ENCODE data around the gene ANXA6.

ANXA6 gene

DNA sequence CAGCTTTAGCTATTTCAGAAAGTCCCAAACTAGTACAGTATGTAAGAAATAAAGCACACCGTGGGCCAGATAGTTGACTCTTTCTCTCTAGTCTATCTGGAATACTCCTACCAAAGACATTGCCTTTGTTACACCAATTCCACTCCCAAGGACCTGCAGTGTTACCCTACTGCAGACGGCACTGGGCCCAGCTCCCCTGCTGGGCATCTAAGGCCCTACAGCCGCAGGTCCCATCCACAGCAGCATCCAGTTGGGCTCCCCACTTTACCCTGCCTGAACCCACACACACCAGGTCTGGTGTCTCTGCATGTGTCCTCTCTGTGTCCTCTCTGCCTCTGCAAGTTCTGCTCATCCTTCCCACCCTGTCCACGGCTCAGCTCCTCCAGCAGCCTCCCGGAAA is 99.3 kb downstream of the ANXA6 start:
- TF ChIP-seq, protein P1, sequence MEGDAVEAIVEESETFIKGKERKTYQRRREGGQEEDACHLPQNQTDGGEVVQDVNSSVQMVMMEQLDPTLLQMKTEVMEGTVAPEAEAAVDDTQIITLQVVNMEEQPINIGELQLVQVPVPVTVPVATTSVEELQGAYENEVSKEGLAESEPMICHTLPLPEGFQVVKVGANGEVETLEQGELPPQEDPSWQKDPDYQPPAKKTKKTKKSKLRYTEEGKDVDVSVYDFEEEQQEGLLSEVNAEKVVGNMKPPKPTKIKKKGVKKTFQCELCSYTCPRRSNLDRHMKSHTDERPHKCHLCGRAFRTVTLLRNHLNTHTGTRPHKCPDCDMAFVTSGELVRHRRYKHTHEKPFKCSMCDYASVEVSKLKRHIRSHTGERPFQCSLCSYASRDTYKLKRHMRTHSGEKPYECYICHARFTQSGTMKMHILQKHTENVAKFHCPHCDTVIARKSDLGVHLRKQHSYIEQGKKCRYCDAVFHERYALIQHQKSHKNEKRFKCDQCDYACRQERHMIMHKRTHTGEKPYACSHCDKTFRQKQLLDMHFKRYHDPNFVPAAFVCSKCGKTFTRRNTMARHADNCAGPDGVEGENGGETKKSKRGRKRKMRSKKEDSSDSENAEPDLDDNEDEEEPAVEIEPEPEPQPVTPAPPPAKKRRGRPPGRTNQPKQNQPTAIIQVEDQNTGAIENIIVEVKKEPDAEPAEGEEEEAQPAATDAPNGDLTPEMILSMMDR (conservative IDR thresholded peaks at IDR 0.05; ENCODE audit: low read depth, low read length) = no peak
- H3K9ac ChIP-seq = no peak overlapping the region
- H3K36me3 ChIP-seq (ENCODE audit: insufficient read depth) = no peaks in the 10 kb centered on the region; the same call in 1 of the 2 replicates
- no peaks in the 10 kb centered on the region for H4K20me1 ChIP-seq (ENCODE audit: insufficient read depth)
- H3K27me3 ChIP-seq (ENCODE audit: insufficient read depth, low read depth) = no peaks in the 10 kb centered on the region
- H3K27ac ChIP-seq = no peak overlapping the region
- no peak overlapping the region for H3K4me2 ChIP-seq
- no peak overlapping the region for H2AFZ ChIP-seq (ENCODE audit: low read depth)
- no peak overlapping the region for H3K4me3 ChIP-seq (IDR thresholded peaks at IDR 0.05; ENCODE audit: insufficient read depth, low read depth, low read length)
- H3K79me2 ChIP-seq (ENCODE audit: insufficient read depth, low read depth) = no peaks in the 10 kb centered on the region
- H3K4me1 ChIP-seq (ENCODE audit: low read depth, poor library complexity, severe bottlenecking) = peaks cover 37% of the 10 kb centered on the region

DNA sequence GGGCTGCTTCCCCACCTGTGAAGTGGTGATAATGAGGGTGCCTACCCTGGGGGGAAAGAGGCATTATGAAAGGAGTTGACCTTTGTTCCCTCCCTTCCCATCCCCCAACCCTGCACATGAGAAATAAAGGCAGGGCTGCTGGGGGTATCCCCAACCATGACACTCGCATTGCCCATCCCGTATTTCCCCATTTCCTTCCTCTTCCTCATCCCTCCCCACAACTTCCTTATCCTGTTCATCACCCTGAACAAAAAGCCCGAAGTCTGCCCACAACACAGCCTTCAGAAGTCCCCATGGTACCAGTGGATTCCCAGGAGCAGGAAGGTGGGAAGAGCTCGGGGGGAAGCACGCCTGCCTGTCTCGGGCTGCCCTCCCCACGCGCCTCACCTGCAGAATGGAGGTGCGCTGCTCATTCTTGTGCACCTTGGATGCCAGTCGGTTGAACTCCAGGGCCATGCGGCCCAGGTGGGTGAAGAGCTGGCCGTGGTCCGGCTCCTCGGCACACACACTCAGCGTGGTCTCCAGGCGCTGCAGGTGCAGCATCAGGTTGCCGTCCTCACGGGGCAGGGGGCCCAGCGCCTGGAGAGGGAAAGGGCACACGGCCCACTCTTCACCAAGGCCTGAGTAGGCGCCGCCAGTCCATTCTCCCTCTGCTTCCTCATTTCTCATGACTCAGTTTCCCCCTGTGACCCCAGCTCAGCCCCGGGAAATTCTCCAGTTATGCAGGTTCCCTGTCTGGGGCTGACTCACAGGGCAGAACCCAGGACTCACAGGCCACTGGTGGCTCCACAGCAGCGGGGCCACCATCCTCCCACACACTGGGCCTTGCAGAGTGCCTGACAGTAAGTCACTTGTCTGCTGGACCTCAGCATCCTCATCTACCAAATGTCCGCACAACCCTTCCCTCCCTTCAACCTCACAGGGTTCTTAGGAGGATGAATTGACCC is 100.9 kb downstream of the ANXA6 start:
- no peaks in the 10 kb centered on the region for H4K20me1 ChIP-seq (ENCODE audit: insufficient read depth)
- peaks cover 29% of the 10 kb centered on the region for H3K4me1 ChIP-seq (ENCODE audit: low read depth, poor library complexity, severe bottlenecking)
- H3K79me2 ChIP-seq (ENCODE audit: insufficient read depth, low read depth) = no peaks in the 10 kb centered on the region
- no peaks in the 10 kb centered on the region for H3K27me3 ChIP-seq (ENCODE audit: insufficient read depth, low read depth)
- H3K36me3 ChIP-seq (ENCODE audit: insufficient read depth) = no peaks in the 10 kb centered on the region
- no peak overlapping the region for H2AFZ ChIP-seq (ENCODE audit: low read depth)
- no peak overlapping the region for H3K27ac ChIP-seq
- H3K4me3 ChIP-seq (IDR thresholded peaks at IDR 0.05; ENCODE audit: insufficient read depth, low read depth, low read length) = no peak overlapping the region
- TF ChIP-seq, protein P1 (conservative IDR thresholded peaks at IDR 0.05; ENCODE audit: low read depth, low read length) = no peak
- H3K4me2 ChIP-seq = no peak overlapping the region
- H3K9ac ChIP-seq = no peak overlapping the region

DNA sequence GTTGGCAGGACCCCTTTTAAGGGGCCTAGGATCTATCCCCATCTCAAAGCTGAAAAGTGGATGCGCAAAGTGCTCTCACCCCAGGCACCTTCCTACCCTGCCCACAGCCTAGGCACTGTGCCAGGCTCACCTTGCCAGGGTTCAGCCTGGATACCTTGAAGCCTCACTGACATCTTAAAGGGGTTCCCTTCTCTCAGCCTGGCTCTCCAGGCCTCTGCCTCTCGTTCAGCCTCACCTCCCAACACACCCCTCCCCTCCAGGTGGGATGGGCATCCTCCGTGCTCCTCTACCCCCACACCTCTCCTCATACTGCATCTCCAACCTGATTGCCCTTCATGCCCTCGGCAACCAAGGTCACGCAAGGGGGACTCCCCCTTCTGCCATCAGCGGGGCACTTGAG is 102.2 kb downstream of the ANXA6 start:
- no peak overlapping the region for H3K27ac ChIP-seq
- peaks cover 23% of the 10 kb centered on the region for H3K4me1 ChIP-seq (ENCODE audit: low read depth, poor library complexity, severe bottlenecking)
- TF ChIP-seq, protein P1 (conservative IDR thresholded peaks at IDR 0.05; ENCODE audit: low read depth, low read length) = no peak
- no peaks in the 10 kb centered on the region for H4K20me1 ChIP-seq (ENCODE audit: insufficient read depth)
- H3K4me3 ChIP-seq (IDR thresholded peaks at IDR 0.05; ENCODE audit: insufficient read depth, low read depth, low read length) = no peak overlapping the region
- no peak overlapping the region for H3K4me2 ChIP-seq
- H3K36me3 ChIP-seq (ENCODE audit: insufficient read depth) = no peaks in the 10 kb centered on the region
- H3K27me3 ChIP-seq (ENCODE audit: insufficient read depth, low read depth) = no peaks in the 10 kb centered on the region
- H2AFZ ChIP-seq (ENCODE audit: low read depth) = no peak overlapping the region
- no peaks in the 10 kb centered on the region for H3K79me2 ChIP-seq (ENCODE audit: insufficient read depth, low read depth)
- H3K9ac ChIP-seq = no peak overlapping the region

DNA sequence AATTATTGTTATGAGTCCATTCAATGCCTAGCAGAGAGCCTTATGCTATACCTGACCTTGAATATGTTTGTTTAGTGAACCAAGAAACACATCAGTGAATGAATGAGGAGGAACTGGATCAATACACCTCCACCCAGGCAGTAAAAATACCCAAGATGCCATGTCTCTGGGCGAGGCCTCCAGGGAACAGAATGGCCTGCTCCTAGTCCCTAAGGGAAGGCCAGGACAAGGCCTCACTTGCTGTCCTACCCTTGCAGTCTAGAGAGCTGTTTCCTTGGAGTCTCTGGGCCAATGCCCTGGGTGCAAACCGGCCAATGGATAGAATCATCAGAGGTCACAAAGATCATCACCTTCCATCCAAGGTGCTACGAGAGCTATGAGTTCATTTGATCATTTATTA is 102.9 kb downstream of the ANXA6 start:
- no peak overlapping the region for H3K4me2 ChIP-seq
- no peak overlapping the region for H2AFZ ChIP-seq (ENCODE audit: low read depth)
- H3K36me3 ChIP-seq (ENCODE audit: insufficient read depth) = no peaks in the 10 kb centered on the region
- TF ChIP-seq, protein P1 (conservative IDR thresholded peaks at IDR 0.05; ENCODE audit: low read depth, low read length) = no peak
- H3K79me2 ChIP-seq (ENCODE audit: insufficient read depth, low read depth) = no peaks in the 10 kb centered on the region
- no peaks in the 10 kb centered on the region for H4K20me1 ChIP-seq (ENCODE audit: insufficient read depth)
- H3K27ac ChIP-seq = no peak overlapping the region
- H3K9ac ChIP-seq = no peak overlapping the region
- H3K4me1 ChIP-seq (ENCODE audit: low read depth, poor library complexity, severe bottlenecking) = peaks cover 17% of the 10 kb centered on the region
- no peak overlapping the region for H3K4me3 ChIP-seq (IDR thresholded peaks at IDR 0.05; ENCODE audit: insufficient read depth, low read depth, low read length)
- H3K27me3 ChIP-seq (ENCODE audit: insufficient read depth, low read depth) = no peaks in the 10 kb centered on the region
